HG03442 (cell line): ENCODE data around the gene SRRM5.
A peak's percentile ranks its signal among the peaks of the same experiment; 100 is the strongest.
"Not testable (repeated sequence)": the region's sequence is repeated elsewhere in the genome, so short reads cannot be mapped to it uniquely, and the experiment has no call there.

ENCODE experiments used
- ATAC-seq: cut with Tn5 transposase; IDR thresholded peaks from one replicate; pipeline ENCODE4 v1.9.1; 2021; ENCODE audit warnings: mild to moderate bottlenecking, moderate library complexity; ENCODE audit not compliant: unreplicated experiment

The SRRM5 gene

DNA sequence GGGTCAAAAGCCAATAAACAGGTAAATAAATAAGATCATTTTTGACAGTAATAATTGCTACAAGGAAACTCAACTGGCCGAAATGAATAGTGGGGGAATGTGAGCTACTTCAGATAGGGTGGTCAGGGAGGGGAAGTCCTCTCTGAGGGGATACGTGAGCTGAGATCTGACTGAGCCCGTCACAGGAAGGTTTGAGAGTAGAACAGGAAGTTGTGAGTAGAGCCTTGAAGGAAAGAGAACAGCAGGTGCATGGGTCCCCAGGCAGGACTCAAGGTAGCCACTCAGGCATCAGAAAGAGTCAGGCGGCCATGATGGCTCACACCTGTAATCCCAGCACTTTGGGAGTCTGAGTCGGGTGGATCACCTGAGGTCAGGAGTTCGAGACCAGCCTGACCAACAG, 22.2 kb upstream of the SRRM5 start:
- ATAC-seq, result no peak

DNA sequence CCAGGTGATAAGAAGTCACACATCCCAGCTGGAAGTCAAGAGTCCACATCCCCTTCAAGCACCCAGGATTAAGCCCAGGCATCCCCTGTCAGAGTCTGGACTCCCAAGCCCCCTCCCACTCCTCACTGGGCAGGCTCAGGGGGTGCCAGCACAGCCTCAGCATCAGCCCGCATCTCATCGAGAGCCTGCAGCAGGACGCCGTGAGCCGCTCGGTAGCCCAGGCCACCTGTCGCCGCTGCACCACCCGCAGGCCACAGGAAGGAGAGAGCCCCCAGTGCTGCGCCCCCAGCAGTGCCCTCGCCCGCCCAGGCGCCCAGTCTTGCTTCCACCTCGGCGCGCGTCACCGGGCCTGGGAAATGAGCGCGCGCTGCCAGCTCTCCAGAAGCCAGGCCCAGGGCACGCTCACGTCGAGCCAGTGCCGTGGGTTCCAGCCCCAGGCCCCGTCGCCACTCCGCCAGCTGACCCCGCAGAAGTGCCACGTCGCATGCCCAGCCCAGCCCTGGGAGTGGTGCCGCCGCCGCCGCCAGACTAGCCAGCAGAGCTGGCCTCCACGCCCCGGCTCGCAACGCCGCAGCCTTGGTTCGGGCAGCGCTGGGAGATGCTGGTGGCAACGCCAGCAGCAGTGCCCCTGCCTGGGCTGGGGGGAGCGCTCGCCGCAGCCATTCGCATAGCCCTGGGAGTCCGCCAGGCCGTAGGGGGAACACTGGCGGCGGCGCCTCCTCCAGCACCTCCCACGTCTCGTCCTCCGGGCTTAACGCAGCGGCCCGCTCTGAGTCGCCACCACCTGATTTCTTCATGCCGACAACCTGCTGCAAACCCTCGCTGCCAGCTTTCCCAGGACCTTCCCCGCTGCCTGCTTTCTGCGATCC, 19.8 kb upstream of the SRRM5 start:
- no peak for ATAC-seq

DNA sequence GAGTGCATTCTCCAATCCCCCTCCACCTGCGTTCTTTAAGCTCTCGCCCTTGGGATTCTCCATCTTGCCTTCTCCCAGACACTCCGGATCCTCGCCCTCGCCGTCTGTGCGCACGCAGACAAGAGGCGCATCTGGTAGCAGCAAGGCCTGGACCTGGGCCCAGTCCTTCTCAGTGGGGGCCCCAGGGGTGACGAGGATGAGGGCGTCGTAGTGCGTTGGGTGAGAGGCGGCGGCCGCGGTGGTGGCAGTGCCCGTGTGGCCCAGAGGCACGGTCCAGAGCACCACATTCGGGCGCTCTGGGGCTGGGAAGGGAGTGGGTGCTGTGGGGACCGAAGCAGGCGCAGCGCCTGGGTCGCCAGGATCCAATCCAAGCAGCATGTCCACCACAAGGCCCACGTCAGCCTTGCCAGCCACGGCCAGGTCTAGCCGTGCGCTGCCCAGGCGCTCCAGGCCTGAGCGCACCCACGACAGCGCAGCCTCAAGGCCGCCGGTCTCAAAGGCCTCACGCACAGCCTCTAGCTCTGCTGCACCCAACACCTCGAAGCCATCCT, 19.0 kb upstream of the SRRM5 start:
- no peak for ATAC-seq

DNA sequence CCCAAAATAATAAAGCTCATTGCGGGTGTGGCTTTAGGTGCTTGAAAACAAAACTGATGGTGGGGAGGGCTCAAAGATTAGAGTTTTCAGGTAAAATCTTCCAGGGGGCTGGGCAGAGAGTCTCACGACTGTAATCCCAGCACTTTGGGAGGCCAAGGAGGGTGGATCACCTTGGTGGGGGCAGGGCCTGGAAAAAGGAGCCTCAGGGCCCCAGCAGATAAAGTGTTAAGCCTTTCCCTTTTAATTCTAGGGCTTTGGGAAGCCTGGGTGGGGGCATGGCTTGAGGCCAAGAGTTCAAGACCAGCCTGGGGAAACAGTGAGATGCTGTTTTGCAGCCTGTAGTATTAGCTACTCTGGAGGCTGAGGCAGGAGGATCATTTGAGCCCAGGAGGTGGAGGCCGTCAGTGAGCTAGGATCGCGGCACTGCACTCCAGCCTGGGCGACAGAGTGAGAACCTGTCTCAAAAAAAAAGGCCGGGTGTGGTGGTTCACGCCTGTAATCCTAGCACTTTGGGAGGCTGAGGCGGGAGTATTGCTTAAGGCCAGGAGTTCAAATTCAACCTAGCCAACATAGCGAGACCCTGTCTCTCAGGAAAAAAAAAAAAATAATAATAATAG, 17.7 kb upstream of the SRRM5 start:
- no peak for ATAC-seq

DNA sequence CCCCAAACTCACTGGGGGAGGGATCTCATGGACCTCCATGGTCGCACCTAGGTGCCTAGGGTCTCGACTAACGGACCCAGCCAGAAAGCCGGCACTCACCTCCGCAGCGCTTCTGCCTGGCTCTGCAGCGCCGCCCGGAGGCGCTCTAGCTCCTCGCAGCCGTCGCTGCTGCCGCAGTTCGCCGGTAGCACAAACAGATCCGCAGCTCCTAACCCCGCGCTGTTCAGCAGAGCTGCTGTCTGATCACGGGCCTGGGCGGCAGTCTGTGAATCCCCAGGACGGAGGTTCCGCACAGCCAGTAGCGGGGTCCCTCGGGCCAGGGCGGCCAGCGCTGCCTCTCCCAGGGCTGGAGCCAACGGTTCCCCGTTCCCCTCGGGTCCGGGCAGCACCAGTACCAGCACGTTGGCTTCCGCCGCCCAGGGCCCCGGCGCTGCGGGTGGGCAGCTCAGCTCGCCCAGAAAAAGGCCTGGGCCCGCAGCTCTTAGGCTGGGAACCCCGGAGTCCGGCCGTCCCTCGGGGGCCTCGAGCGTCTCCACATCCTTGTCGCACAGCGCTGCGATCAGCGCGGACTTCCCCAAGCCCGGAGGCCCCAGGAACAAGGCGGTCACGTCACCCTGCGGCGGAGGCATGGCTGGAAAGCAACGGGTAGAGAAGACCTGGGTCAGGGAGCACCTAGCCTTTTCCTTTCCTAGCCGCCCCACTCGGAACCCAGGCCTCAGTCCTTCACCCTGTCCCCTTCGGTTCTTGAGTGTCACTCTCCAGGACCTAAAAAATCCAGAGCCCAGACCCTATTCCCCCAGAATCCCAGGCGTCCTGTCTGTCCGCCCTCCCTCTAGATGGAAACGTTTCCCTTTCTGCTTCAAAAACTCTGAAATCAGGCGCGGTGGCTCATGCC, 16.9 kb upstream of the SRRM5 start:
- no peak for ATAC-seq

DNA sequence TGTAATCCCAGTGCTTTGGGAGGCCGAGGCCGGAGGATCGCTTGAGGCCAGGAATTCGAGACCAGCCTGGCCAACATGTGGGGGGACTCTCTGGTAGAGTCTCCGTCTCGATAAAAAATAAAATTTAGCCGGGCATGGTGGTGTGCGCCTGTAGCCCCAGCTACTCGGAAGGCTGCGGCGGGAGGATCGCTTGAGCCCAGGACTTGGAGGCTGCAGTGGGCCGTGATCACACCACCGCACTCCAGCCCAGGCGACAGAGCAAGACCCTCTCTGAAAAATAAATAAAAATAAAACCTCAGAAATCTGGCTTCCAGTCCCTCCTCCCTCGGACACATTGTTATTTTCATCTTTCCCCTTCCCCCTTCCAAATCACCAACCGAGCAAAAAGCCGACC, 16.3 kb upstream of the SRRM5 start:
- peak; percentile 3 for ATAC-seq

DNA sequence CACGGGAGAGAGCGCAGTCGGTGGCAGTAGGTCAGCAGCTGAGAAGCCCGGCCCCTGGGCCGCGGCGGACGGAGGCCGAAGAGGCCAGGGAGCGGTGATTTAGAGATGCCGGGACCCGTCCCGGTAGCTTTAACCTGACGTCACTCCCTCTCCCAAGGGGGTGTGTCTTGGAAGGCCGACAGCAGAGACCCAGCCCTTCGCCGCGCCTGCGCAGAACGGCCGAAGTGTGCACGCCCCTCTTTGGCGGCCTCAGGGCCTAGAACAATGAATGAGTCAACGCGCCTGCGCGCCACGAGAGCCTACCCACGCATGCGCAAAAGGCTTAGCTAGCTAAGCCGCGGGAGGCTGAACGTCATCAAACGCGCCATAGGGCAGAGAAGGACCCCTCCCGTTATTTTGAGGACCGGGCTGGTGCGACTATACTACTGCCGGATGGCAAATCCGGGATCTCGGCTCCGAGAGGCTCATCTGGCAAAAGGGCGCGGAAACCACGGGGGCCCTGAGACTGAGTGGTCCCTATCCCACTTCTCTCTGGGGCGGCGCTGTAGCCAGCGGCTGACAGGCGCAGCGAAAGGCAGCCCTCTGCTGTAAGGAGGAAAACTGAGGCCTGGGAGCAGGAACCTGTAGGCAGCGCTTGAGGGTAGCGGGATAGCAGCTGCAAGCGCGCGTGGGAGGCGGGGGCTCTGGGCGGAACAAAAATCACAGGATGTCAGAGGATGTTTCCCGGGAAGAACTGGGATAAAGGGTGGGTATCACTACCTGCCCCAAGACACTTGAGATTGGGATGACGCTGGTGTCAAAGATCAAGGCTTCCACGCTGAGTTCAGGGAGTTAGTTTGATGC, 15.7 kb upstream of the SRRM5 start, which contains the start of the genes IRGQ and ZNF576:
TSS of gene IRGQ (minus strand) at position 136 of the 843 bp plus-strand sequence. CDS start 796 bp downstream, outside the sequence.
TSS of gene ZNF576 (plus strand) at position 597 of the 843 bp plus-strand sequence. CDS start 514 bp downstream, outside the sequence.
- ATAC-seq, result peak; percentile 85

DNA sequence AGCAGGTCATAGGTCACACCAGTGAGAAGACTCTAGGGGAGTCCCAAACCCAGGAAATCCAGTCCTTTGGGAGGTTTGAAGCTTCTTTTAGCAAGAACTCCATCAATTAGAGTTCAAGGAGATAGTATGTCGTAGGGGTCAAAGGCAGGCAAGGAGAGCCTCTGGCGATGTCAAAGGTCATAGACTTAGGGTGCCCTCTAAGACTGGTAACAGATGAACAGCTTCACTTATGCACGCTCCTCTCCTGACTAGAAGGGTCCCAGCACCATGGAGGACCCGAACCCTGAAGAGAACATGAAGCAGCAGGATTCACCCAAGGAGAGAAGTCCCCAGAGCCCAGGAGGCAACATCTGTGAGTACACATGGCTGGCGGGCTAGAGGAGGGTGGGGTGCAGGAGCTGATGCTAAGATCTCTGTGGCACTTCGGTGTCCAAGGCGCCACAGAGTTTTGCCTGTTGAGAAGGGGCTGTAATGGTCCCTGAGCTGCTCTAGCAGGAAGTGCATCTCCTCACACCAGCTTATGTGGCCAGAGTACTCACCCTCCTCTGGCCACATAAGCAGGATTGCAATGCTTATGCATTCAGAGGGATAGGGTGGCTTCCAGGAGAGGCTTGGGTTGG, 14.9 kb upstream of the SRRM5 start:
- no peak for ATAC-seq

DNA sequence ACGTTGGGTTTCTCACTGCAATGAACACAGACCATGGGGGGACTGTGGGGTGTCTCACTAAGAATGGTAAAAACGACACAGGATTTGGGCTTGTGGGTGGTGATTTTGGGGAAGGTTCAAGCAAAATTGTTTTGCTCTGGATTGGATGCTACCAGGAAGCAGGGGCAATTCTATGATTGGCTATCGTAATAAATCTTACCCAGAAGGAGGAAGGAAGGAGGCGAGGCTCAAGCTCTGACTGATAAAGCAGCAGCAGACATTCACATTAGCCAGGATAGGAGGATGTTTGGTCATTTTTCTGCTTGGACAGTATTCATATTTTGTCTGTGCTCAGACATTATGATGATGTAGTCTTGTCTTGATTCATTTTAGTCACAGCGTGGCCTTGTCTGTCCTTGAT, 14.0 kb upstream of the SRRM5 start:
- ATAC-seq, result no peak

DNA sequence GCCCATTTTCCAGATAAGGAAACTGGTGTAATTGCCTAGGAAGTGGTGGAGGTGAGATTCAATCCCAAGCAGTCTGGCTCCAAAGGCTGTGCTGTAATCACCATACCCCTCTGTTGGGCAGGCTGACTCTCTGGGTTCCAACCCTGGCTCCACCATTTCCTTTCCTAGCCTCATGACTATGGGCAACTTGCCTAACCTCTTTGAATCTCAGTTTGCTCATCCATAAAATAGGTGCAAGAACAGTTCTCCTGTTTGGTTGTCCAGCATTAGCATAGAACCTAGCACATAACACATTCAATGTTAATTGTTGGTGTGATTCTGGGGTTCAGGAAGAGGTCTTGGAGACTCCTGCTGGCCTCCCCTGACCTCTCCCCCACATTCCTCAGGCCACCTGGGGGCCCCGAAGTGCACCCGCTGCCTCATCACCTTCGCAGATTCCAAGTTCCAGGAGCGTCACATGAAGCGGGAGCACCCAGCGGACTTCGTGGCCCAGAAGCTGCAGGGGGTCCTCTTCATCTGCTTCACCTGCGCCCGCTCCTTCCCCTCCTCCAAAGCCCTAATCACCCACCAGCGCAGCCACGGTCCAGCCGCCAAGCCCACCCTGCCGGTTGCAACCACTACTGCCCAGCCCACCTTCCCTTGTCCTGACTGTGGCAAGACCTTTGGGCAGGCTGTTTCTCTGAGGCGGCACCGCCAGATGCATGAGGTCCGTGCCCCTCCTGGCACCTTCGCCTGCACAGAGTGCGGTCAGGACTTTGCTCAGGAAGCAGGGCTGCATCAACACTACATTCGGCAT, 13.2 kb upstream of the SRRM5 start:
- no peak for ATAC-seq

DNA sequence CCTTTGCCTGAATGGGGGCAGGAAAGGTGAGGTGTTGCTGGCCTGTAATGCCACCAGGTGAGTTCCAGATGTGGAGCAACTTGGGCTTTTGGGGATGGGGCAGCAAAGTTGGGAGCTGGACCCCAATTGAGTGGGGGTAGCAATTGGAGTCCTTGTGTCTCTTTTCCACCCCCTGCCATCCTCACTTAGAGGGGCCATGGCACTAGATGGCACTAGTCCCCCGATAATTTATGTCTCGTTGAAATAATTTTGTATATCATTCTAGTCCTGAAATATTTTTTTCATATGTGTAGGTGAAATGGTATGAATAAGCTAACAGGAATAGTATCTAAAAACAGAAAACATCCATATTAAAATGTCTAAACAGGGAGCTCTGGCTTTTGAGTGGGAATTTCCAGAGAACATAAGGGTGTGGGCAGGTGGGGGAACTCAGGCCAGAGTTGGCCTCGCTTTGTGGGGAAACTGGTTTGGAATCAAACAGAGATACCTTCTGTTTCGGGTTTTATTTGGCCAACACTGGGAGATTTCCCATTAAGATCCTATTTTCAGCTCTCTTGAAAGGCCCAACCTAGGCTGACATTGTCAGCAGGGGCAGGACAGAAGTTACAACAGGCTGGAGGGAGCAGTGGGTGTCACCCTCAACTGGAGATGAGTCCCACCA, 12.1 kb upstream of the SRRM5 start:
- no peak for ATAC-seq

DNA sequence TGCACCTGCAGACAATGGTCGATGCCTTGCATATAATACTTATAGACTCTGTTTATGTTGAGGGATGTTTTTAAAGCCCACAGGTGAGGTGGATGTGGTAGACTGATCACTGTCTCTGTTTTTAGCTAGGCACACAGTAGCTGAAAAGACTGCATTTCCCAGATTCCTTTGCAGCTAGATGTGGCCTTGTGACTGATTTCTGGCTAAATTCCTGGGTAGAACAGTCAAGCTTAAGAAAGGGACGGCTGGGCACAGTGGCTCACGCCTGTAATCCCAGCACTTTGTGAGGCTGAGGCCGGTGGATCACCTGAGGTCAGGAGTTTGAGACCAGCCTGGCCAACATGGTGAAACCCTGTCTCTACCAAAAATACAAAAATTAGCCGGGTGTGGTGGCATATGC, 11.6 kb upstream of the SRRM5 start:
- ATAC-seq, result not testable (repeated sequence)

DNA sequence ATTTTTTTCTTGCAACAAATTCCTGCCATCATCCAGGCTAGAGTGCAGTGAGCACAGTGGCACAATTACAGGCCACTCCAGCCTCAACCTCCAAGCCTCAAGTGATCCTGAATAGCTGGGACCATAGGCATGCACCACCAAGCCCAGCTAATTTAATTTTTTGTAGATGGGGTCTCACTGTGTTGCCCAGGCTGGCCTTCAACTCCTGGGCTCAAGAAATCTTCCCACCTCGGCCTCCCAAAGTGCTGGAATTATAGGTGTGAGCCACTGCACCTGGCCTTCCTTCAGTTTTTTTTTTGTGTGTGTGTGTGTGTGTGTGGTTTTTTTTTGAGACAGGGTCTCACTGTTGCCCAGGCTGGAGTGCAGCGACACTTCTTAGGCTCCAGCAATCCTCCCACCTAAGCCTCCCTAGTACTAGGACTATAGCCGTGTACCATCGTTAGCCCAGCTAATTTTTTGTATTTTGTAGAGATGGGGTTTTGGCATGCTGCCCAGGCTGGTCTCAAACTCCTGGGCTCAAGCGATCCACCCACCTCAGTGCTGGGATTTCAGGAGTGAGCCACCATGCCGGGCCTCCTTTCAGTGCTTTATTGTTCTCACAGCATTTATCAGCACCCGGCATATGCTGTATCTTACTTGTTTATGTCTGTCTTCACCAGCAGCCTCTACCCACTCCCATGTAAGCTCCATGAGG, 5.9 kb upstream of the SRRM5 start:
- ATAC-seq, result no peak

DNA sequence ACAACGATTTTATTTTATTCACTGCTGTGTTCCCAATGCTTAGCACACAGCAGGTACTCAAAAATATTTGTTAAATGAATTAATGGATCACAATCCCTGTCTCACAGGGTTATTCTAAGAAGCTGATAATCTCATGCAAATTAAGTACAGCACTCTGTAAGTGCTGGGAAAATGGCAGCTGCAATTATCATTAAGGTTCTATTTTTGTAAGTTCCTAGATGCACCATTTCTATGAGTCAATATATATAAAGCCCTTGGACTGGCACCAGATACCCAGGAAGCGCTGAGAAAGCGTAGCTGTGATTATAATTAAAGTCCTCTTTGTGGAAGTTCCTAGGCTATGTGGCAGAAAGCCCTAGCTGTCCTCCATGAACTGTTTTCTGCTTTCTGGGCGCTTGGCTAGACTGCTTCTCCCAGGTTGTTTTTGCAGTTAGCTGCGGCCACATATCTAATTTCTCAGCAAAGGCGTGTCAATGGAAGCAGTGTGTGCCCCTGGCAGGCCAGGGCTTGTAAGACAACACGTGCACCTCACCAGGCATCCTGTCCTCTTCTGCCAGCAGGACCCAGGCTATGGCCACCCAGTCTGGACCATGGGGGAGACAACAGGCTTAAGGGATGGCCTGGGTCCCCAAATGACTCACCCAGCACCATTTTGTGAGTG, 5.2 kb upstream of the SRRM5 start:
- no peak for ATAC-seq

DNA sequence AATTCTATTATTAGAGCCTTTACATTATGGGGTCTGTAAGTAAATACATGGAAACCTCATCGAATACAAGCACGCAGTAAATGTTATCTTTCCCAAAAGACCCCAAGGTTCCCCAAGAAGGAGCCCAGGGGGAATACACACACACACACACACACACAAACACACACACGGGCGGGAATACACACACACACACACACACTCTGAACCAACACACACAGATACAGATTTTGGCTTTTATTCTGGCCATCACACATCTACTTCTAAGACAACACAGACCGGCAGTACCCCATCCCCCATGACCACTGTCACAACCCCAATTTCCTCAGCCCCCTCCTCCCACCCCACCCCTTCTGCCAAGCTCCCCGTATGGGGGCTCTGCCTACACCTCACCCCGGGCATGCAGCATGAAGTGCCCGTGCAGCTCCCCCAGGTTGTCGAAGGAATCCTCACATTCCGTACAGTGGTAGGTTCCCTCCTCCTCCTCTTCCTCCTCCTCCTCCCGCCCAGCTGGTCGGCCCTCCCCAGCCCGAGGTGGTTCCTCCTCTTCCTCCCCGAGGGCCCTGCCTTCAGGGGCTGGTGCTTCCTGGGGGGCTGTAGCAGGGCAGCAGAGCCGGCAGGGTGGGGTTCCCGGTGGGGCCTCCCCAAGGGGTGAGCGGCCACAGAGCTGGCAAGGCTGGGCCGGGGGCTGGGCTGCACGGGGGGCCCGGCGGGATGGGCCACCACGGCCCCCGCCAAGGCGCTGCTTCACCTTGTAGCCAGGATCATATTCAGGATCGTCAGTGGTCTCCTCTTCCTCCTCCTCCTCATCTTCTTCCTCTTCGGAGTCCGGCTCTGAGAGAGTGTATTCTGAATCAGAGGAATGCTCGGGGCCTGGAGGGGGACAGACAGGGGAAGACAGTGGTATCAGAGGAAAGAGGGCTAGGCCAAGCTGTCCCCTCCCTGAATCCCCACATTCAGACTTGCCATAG, 4.4 kb upstream of the SRRM5 start:
- no peak for ATAC-seq

DNA sequence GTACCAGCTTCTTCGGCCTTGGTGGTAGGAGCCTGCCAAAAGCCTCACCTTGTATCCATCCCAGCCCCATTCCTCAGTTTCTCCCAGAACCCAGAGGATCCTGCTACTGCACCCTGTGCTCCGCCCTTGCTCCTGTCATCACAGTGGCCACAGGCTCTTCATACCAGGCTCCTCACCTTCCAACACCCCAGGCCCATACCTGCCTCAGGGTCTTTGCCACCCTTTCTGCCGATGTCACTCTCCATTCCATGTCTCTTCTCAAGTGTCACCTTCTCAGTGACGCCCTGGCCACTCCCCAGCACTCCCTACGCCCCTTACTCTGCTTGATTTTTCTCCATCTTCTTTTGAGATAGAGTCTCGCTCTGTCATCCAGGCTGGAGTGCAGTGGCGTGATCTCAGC, 2.0 kb upstream of the SRRM5 start:
- ATAC-seq, result no peak
